Stimulated activated CD8-positive, alpha-beta memory T cell treated with anti-CD3 and anti-CD28 coated beads, Interleukin-15, amount 100 ng/mL, for 4 hours (primary cell): Measurements from ENCODE around the gene ANP32A.
A peak's percentile ranks its signal among the peaks of the same experiment; 100 is the strongest.

Source experiments
- DNase-seq, 2 donors: peaks; one replicate each; pipeline ENCODE4 v3.0.0-alpha.2; 2020; ENCODE audit warnings: low read depth in 2 of 2

ANP32A gene

DNA sequence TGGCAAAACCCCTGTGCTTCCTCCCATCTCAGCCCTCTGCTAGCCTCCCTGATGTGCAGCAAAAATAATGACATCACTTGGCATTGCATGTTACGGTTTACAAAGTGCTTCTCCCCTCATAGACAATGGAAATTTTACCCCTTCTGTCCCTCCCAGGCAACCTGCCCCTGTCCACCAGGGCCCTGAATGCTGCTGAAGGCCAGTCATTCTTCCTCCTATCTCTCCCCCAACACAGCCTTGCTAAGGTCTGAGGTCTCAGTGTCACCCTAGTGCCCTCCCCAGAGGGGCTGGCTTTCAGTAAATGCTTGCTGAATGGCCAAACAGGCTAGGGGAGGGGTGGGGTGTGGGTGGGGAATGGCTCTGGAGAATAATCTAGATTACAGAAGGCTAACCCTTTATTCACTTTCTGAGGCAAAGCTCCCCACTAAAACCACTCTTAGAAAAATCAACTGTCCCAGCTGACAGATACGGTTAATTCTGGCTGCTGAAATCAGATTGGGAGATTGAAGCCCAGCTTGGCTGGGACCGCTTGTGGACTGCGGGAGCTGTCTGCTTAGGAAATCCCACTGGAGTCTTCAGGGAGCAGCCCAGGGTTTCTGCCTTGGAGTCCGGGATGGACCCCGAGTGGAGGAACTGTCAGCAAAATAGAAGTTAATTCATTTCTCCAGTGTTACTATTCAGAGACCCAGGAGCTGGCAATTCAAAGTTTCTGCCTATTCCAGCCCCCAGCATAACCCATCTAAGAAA, 22.9 kb downstream of the ANP32A start:
- no peak for DNase-seq

DNA sequence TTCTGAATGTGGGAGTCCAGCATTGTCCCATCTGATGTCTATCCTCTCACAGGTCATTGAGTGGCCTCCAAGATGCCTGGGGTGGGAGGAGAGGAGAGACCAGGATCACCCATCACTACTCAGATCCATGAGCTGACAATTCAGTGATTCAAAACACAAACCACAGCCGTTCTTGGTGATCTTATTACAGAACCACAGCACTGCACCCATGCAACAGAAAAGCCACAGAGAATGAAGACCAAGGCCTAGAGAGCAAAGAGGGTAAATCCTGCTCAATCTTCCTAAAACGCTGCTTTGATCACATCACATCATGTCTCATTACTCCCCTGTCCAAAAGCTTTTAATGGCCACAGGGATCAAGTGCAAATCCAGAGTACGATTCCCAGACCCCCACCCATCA, 23.5 kb downstream of the ANP32A start:
- DNase-seq: no peak

DNA sequence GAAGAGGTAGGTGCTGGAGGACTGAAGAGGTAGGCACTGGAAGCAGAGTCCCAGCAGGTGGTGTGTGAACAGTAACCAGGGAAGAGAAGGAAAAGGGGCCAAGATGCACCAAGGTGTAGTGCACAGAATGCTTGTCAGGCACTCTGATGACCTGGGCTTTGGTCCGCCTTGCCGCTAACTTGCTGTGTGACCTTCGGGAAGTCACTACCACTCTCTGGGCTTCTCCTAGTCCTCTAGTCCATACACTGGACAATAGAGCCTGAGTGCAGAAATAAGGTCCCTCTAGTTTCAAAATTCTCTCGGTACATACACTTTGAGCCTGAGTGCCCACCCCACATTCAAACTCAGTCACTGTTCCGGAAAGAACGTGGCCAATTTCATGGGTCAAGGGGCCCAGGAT, 24.1 kb downstream of the ANP32A start:
- no peak for DNase-seq

DNA sequence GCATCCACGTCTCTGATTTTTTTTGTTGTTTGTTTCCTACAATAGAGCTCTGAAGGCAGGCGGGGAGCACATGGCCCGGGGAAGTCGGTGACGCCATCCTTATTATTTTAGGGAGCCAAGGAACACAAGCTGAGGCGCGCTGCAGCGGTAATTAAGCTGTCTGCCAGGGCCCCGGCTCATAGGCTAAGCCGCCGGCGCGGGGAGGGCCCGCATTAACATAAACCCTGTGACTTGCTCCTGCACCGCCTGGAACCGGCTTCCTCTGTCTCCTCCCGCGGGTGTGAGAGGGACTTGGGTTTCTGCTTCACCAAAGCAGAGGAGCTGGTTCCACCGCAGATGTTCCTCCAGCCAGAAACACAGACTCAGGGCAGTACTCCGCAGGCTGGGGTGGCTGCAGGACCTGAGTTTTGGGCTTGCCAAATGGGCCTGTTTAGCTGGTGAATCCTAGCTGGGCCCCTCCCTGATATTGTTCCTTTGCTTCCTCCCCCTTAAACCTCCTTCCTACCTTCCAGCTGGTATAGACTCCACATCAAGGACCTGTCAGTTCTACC, 25.3 kb downstream of the ANP32A start:
- DNase-seq: peak in 1 of 2 donors; percentile 27

DNA sequence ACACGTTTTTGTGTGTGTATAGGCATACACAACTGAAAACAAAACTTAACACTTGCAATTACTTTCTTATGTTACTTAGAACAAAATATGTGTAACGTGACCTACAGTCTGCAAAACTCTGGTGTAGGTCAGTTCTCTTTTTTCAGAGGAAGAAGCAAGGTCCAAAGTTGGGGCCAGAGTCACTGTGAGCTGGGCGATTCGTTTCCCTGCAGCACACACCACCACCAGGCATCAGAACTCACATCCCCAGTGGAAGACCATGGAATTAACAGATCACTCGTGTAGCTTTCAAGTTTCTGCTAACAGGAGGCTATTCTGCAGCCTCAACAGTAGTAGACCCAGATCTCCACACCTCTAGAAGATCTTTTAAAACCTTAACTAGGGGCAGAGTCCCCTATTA, 25.8 kb downstream of the ANP32A start:
- DNase-seq: no peak

DNA sequence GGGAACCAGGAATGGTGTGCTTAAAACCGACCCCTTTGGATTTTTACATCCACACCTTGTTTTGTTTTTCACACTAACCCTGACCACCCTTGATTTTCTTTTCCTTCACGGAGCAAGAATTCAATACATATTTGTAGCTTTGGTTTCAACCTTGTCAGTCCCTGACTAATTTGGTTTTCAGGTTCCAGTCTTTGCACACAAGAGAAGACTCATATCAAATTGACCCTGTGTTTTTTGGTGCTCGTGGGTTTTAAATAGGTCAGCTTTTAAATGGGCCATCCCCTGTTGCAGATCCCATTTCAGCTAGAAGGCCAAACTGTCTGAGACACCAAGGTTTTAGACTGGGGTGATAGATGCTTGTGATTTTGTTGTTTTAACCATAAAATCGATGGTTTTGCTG, 26.4 kb downstream of the ANP32A start:
- no peak for DNase-seq

DNA sequence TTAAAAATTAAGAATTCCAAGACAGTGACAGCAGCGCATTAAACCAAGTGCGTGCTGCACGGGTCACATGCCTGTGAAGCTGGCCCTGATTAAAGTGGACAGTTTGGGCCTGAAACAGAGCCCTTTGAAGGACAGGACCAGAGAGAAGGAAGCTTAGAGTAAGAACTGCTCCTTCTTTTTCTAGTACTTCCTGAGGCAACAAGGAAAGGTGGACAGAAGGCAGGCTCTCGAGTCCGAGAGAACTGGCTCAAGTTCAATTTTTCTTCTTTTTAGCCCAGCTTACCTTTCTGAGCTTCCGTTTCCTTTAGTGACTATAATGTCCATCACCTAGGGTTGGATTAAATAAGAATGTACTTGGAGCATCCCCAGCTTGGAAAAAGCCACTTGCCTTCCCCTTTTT, 26.9 kb downstream of the ANP32A start:
- no peak for DNase-seq

DNA sequence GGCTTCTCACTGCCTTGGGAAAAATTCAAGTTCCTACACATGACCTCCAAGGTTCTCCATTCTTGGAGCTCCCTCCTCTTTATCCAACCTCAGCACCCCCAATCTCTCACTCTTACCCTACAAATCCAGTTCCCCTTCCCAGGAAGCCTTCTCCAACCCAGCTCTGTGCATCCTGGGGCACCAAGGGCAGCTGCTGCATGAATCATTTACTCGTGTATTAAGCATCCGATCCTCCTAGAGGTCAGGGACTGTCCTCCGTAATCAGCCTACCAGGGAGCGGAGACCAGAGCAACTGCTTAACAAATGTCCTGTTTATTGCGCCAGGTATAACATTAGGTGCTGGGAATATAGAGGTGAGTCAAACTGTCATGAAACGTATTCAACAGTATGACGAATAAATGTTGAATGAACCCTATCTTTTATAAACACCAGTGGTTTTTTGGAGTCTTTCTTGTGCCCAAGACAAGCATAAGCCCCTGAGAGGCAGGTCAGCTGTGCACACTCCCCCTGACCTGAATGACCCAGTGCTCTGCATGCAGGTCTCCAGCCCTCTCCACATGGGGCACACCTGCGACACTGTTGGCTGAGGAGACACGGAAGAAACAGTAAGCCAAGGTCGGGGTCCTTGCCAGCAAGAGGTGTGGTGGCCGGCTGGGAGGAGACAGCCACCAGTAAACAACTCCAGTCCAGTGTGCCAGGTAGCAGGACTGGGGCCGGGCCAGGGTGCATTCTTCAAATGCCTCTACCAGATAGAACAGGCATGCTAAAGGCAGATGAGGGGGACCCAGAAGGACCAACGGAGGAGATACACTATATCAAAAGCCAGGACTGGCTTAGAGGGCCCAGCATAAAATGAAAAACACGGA, 27.6 kb downstream of the ANP32A start:
- DNase-seq: no peak

DNA sequence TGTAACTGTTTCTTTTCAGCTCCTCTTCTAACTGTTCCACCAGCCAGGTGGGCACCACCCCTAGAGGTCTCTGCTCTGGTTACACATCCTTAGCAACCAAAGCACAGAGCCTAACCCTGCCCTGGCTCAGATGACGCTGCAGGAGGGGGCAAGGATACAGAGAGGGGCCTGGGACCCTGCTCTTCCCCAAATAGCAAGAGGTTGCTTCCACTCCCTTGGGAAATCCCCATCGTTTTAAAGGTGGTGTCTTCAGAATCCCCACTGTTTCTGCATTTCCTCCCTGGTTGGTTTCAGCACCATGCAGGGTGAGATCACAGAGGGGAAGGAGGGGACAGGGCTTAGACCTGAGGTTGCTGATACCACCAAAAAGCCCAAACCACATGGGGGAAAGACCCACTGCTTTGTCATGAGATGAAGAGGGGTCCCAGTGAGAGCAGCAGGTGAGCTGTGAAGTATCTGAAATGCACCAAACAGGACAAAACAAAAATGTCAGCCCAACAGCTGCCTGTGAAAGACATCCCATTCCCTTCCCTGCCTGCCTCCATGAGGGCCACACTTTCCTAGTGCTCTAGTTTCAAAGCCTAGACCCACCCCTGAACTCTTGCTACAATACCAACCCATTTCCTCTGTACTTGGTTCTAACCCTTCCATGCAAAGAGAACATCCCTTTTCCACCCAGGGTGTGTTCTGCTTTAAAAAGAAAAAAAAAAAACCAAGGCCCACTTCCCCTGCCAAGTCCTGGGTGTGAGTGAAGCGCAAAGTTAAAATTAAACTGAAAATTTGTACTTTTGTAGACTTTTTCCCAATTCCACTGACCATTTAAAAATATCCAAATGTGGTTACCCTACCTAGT, 29.0 kb downstream of the ANP32A start:
- DNase-seq: peak; percentile 46 to 51

DNA sequence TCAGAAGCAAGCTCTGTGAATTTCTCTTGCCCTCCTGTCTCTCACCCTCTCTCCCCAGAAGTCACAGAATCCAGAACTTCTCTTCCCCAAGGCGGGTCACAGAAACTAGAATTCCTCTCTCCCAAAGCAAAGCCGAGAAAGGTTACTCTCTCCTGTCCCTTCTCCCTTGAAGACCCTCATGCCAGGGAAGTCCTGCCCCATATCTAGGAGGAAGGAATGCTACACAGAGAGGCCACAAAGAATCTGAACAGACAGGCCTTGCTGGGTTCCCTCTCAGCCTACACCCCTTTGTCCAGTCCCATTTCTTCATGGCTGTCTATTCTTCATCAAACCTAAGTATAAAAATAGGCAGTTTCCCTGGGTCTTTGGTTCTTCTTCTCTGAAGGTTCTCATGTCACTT, 29.8 kb downstream of the ANP32A start:
- DNase-seq: no peak

DNA sequence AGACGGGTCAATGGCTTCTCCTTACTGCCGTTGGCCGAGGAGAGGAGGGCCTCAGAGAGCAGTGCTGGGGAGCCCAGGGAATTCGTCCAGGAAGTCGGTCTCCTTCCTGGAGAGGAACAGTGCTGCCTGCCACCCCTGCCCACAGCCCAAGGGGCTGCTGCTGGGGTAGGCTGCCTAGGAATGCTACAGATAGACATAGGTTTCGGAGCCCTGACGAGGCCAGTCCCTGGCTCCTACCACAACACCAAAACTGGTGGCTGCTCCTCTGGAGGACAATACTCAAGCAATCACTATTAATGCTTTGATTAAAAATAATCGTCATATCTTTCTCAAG, 30.5 kb downstream of the ANP32A start:
- no peak for DNase-seq

DNA sequence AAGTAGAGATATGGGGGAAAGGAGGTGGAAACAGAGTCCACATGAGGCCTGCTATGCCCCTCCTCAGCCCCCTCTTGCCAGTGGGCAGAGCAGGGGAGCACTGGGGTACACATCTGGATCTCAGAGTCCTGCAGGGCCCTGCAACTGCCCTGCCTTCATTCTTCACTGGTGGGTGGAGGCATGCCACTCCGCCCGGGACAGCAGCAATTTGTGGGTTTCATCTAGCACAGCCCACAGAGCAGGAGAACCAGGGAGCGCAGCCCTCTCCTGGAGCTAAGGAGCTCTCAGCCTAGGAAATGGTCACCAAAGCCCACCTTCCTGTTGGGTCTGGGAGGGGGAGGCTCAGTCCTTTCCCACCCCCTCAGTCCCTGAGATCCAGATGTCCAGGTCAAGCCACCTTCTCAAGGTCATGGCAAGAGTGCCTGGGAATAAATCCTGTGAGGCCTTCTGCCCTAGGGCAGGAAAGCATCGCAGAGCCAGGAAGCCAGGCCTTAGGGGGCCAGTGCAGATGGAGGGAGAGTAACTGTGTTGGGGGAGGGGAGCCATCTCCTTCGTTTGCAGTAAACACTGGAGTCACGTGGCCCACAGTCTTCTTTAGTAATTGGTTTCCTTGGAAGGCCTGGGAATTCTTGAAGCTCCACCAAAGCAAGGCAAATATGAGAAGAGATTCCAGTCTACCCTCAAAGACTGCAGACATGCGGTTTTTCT, 31.0 kb downstream of the ANP32A start:
- DNase-seq: no peak

DNA sequence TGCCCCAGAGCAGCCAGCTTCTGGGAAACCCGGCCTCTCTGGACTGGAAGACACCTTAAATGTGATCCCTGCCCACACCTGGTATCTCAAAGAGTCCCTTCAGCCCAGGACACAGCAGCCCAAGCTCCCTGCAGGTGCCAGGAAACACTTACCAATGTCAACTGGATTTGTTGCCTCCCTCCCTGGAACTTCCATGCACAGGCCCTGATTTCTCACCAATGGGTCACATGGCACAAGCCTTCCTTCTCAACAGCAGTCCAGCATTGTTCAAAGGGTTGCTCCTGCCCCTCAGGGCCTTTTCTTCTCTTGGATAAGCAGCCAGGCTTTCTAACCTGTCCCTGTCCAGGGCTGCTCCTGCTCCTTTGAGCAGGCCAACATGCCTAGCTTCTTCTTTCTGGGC, 31.6 kb downstream of the ANP32A start:
- DNase-seq: no peak

DNA sequence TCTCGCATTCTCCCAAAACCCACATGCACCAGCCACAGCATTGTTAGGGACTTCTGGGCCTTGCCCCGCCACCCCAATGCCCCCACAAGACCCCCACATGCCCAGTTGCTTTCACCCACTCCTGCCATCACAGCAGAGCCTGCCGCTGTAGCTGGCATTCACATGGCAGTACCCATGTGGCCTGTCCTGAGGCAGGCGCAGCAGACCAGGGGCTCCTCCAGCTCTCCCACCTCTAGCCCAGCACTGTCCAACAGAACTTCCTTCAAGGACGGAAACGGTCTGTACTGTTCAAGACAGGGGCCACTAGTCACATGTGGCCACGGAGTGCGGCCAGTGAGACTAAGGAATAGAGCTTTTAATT, 32.5 kb downstream of the ANP32A start:
- no peak for DNase-seq

DNA sequence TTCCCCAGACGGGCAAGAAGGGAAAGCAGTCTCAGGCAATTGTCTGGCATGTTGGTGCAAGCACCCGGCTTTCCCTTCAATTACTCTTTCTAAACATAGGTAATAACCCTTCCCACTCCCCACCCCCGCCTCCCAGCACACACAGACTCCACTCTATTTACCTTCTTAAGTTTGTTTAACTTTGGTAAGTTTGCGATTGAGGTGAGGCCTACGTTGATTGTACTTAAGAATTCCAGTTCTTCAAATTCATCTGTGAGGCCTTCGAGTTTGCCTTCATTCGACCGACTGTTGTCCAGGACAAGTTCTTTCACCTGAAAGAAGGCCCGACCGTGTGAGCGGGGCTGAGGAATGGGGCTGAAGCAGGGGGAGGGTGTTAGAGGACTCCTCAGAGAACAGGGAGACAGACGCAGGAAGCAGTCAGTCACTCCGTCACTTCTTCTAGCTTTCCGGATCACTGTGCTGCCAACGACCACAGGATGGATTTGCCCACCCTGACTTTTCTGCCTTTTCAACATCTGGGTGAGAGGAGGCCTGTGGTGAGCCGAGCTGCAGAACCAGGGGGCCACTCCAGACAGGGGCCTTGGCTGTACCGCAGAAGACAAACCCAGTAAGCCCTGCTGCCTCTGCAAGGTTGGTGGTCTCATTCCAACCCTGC, 33.0 kb downstream of the ANP32A start:
- DNase-seq: no peak

DNA sequence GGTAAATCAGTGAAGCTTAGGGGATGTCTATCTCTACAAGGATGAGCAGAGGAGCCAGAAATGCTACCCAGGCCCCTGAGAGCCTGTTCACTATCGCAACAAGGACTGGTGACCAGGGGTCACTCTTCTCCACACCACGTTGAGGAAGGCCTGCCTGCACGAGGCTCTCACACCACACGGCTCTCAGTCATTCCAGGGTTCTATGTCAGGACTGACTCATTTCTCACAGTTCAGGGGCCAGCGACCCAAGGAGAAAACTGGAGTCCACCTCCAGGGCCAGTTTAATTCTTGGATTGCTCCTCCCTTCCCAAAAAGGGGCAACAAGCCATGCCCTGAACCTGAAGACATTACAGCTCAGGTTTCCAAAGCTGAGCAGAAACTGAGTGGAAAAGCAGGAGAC, 33.9 kb downstream of the ANP32A start:
- no peak for DNase-seq

DNA sequence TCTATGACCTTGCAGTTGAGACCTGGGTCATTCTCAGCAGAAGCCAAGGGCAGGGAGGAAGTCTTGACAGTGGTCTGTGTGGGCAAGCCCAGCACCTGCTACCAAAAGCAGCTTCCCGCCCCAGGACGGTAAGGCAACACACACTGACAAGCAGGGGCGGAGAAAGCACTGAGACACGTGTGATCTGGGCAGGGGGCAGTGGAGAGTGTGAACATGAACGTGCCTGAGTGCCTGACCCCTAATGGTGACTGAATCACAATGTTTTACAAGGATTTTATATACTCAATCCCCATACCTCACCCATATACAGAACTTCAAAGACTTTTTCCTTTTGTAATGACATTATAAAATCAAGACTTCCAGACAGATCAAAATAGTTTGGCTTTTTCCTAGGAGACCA, 35.2 kb downstream of the ANP32A start:
- DNase-seq: no peak

DNA sequence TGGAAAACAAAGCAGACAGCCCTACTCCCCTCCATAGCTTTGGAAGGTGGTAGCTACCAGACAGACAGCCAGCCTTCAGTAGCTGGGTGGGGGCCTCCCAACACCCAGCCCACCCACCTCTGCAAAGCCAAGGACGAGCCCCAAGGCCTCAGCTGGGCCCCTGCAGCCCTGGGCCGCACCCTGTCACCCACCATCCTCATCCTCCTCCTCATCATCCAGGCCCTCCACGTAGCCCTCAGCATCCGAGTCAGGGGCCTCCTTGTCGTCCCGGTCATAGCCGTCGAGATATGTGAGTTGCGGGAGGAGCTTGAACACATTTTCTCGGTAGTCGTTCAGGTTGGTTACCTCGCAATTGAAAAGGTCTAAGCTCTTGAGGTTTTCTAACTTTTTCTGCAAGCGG, 36.5 kb downstream of the ANP32A start:
- no peak for DNase-seq

DNA sequence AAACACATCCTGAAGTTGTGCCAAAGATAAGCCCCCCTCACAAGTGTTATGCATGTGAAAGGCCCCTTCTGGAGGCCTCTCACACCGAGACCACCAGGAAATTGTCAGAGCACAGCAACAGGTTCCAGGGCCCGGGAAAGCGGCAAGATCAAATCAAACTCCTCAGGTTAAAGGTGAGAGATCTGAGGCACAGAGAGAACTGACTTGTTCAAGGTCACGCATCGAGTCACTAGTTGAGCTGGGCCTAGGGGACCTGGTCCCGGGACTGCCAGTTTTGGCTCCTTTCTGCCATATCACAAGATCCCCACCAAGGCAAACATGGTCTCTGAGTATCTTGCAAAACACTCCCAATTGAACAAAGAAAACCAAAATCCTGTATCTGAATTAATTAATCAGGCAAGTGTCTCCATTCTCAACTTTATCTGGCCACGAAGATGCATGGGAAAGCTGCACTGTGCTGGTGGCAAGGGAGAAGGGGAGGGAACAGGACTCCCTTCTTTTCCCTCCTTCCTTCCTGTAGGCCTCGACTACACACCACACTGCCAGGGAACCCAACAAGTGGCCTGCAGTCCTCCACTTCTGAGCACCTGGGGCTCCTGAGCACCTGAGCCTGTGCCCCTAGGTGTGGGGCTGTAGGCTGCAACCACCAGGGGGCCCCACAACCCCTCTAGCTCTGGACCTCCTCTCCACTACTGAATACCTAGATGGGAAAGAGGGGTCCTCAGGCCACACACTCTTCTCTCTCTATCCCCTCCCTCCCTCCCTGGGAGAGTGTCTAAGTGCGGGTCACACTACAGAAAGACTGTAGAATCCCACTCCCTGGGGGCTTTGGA, 37.3 kb downstream of the ANP32A start:
- DNase-seq: peak; percentile 19 to 37

DNA sequence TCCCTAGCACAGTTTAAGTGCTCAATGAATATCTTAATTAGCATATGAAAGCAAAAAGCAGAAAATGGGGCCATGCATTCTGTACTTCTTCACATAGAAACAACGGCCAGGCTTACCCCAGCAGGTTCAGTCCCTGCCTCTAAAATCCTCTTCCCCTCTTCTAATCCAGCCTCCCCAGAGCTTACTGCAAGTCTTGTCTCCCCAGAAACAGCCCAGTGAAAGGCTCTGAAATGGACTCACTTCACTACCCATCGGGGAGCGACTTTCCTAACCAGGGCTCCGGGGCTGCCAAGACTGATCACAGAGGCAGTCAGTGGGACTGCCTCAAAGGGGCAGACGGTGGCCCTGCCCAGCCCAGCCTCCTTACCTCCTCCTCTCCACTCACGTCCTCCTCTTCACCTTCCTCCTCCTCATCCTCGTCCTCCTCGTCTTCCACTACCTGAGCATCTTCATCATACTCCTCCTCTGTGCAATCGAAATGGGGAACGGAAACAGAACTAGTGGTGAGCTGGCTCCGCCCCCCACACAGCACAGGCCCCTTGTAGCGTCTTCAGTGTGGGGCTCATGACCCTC, 38.0 kb downstream of the ANP32A start:
- no peak for DNase-seq
